Suprapubic skin (tissue), 4 donors: ENCODE measurements around the gene NAV3. TPM values are rescaled to one million over a fixed set of nuclear protein-coding genes. Genes with fewer than 3 reads are reported as not detected.

Experiments used
- DNase-seq, 2 donors: peaks; one replicate each; pipeline ENCODE4 v3.0.0-alpha.2; 2019; ENCODE audit warnings: low spot score in 2 of 2
- H3K27ac ChIP-seq: fragments of 200-600 bp; sonication (generic); one replicate; pipeline ENCODE4 v1.5.1; 2019
- H3K27me3 ChIP-seq: fragments of 200-600 bp; sonication (generic); one replicate; pipeline ENCODE4 v1.5.1; 2019
- H3K36me3 ChIP-seq: fragments of 200-600 bp; sonication (generic); one replicate; pipeline ENCODE4 v1.5.1; 2019
- H3K4me1 ChIP-seq: fragments of 200-600 bp; sonication (generic); one replicate; pipeline ENCODE4 v1.5.1; 2019
- H3K4me3 ChIP-seq: fragments of 200-600 bp; sonication (generic); one replicate; pipeline ENCODE4 v1.5.1; 2019; ENCODE audit warnings: mild to moderate bottlenecking
- H3K9me3 ChIP-seq: fragments of 200-600 bp; sonication (generic); one replicate; pipeline ENCODE4 v1.5.1; 2019
- CTCF ChIP-seq, 2 donors: fragments of 200-600 bp in 1 of 2; fragments of 450-650 bp in 1 of 2; sonication (generic) in 1 of 2; IDR thresholded peaks; one replicate each; pipeline ENCODE4 v1.5.1; 2016 to 2019; ENCODE audit warnings: antibody characterized with exemption in 2 of 2, mild to moderate bottlenecking in 1 of 2, moderate library complexity in 1 of 2
- EP300 ChIP-seq: sonication (generic); formaldehyde crosslinking; IDR thresholded peaks from one replicate; pipeline ENCODE4 v1.6.1; 2017; ENCODE audit warnings: antibody characterized with exemption
- POLR2A ChIP-seq, 2 donors: fragments of 450-650 bp; IDR thresholded peaks; one replicate each; pipeline ENCODE4 v1.6.1; 2017; ENCODE audit warnings: antibody characterized with exemption in 2 of 2, mild to moderate bottlenecking in 2 of 2, moderate library complexity in 2 of 2
- POLR2AphosphoS5 ChIP-seq, 3 donors: sonication (generic); formaldehyde crosslinking; IDR thresholded peaks; one replicate each; pipeline ENCODE4 v1.6.1; 2017; ENCODE audit warnings: antibody characterized with exemption in 3 of 3
- WGBS: methylation state at CpG from one replicate; pipeline ENCODE4 v1.1.5; 2018; 5-methylcytosine and 5-hydroxymethylcytosine counted together
- total RNA-seq, 4 donors: library from RNA; depleted of rRNA; stranded (reverse); fragments of >200 nt; gene quantifications; one replicate each; pipeline ENCODE4 v1.1.0, GENCODE V29; 2016

The NAV3 gene
- 10 to 100 TPM; 11.7 to 20.9 (median 15.7) TPM for total RNA-seq

GRCh38 chr12:77830583-77831351, at the start of gene NAV3:
TSS of gene NAV3 (plus strand) at chr12:77830894. CDS start at chr12:77831462, 568 bp downstream.
- no peaks in the 10 kb centered on the region for H3K9me3 ChIP-seq
- no peaks in the 10 kb centered on the region for H3K36me3 ChIP-seq
- H3K27me3 ChIP-seq = no peaks in the 10 kb centered on the region
- TF ChIP-seq CTCF (IDR thresholded peaks at IDR 0.05) = no peak
- TF ChIP-seq POLR2A (IDR thresholded peaks at IDR 0.05) = no peak
- no peak for TF ChIP-seq EP300
- peak within 1 kb of the TSS; percentile 40 for H3K27ac ChIP-seq
- 20% methylated on average over 3 of the region's 3 CpGs for WGBS
- no peak within 1 kb of the TSS for H3K4me3 ChIP-seq
- H3K4me1 ChIP-seq = no peaks in the 10 kb centered on the region
- no peak for DNase-seq

GRCh38 chr12:77782034-77782433, 48.7 kb upstream of the NAV3 start:
- 51% methylated on average over 2 of the region's 2 CpGs for WGBS
- H3K36me3 ChIP-seq = no peaks in the 10 kb centered on the region
- no peak for DNase-seq
- TF ChIP-seq EP300 (no peak), POLR2AphosphoS5 (IDR thresholded peaks at IDR 0.05) (no peak), POLR2A (IDR thresholded peaks at IDR 0.05) (no peak), CTCF (IDR thresholded peaks at IDR 0.05) (no peak)
- H3K27me3 ChIP-seq = no peaks in the 10 kb centered on the region
- H3K27ac ChIP-seq = no peak overlapping the region
- no peaks in the 10 kb centered on the region for H3K4me1 ChIP-seq
- no peaks in the 10 kb centered on the region for H3K9me3 ChIP-seq
- no peak overlapping the region for H3K4me3 ChIP-seq

GRCh38 chr12:77782766-77783165, 47.9 kb upstream of the NAV3 start:
- DNase-seq = no peak
- Histone ChIP-seq H3K27me3 (no peaks in the 10 kb centered on the region), H3K9me3 (no peaks in the 10 kb centered on the region), H3K4me1 (no peaks in the 10 kb centered on the region), H3K36me3 (no peaks in the 10 kb centered on the region), H3K4me3 (no peak overlapping the region), H3K27ac (no peak overlapping the region)
- 81% methylated on average over 1 of the region's 1 CpG for WGBS
- no peak for TF ChIP-seq POLR2AphosphoS5 (IDR thresholded peaks at IDR 0.05)
- TF ChIP-seq POLR2A (IDR thresholded peaks at IDR 0.05) = no peak
- no peak for TF ChIP-seq CTCF (IDR thresholded peaks at IDR 0.05)
- TF ChIP-seq EP300 = no peak

GRCh38 chr12:77785211-77785610, 45.5 kb upstream of the NAV3 start:
- H3K9me3 ChIP-seq = no peaks in the 10 kb centered on the region
- H3K4me1 ChIP-seq = no peaks in the 10 kb centered on the region
- H3K27me3 ChIP-seq = no peaks in the 10 kb centered on the region
- H3K36me3 ChIP-seq = no peaks in the 10 kb centered on the region
- TF ChIP-seq POLR2A (IDR thresholded peaks at IDR 0.05) = no peak
- TF ChIP-seq EP300 = no peak
- TF ChIP-seq POLR2AphosphoS5 (IDR thresholded peaks at IDR 0.05) = no peak
- no peak for TF ChIP-seq CTCF (IDR thresholded peaks at IDR 0.05)
- H3K27ac ChIP-seq = no peak overlapping the region
- H3K4me3 ChIP-seq = no peak overlapping the region
- DNase-seq = no peak

- no peak for DNase-seq
- no peaks in the 10 kb centered on the region for H3K9me3 ChIP-seq
- H3K4me1 ChIP-seq = no peaks in the 10 kb centered on the region
- no peak for TF ChIP-seq EP300
- no peak for TF ChIP-seq POLR2AphosphoS5 (IDR thresholded peaks at IDR 0.05)
- no peak for TF ChIP-seq CTCF (IDR thresholded peaks at IDR 0.05)
- TF ChIP-seq POLR2A (IDR thresholded peaks at IDR 0.05) = no peak
- 82% methylated on average over 5 of the region's 5 CpGs for WGBS
- H3K36me3 ChIP-seq = no peaks in the 10 kb centered on the region
- H3K27me3 ChIP-seq = no peaks in the 10 kb centered on the region
- H3K27ac ChIP-seq = no peak overlapping the region
- H3K4me3 ChIP-seq = no peak overlapping the region
Measured at GRCh38 chr12:77786675-77787074, 44.0 kb upstream of the NAV3 start.
